GM19438 (cell line): Measurements from ENCODE around the gene BCL2A1.
A peak's percentile ranks its signal among the peaks of the same experiment; 100 is the strongest.
"Not testable (repeated sequence)": the region's sequence is repeated elsewhere in the genome, so short reads cannot be mapped to it uniquely, and the experiment has no call there.

Experiments used
- ATAC-seq: cut with Tn5 transposase; IDR thresholded peaks from one replicate; pipeline ENCODE4 v1.9.1; 2021; ENCODE audit warnings: low read depth; ENCODE audit not compliant: unreplicated experiment

The BCL2A1 gene

DNA sequence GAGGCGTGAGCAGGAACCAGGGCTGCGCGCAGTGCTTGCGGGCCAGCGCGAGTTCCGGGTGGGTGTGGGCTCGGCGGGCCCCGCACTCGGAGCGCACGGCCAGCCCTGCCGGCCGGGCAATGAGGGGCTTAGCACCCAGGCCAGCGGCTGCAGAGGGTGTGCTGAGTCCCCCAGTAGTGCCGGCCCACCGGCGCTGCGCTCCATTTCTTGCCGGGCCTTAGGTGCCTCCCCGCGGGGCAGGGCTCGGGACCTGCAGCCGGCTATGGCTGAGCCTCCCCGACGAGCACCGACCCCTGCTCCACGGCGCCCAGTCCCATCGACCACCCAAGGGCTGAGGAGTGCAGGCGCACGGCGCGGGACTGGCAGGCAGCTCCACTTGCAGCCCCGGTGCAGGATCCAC, 44.9 kb downstream of the BCL2A1 start:
- ATAC-seq: not testable (repeated sequence)

- ATAC-seq: no peak
Measured at GRCh38 chr15:79924379-79924778, 46.6 kb downstream of the BCL2A1 start.

GRCh38 chr15:79923515-79924169, 47.4 kb downstream of the BCL2A1 start:
- peak; percentile 95 for ATAC-seq

GRCh38 chr15:79923079-79923514, 47.9 kb downstream of the BCL2A1 start:
- peak; percentile 44 for ATAC-seq

DNA sequence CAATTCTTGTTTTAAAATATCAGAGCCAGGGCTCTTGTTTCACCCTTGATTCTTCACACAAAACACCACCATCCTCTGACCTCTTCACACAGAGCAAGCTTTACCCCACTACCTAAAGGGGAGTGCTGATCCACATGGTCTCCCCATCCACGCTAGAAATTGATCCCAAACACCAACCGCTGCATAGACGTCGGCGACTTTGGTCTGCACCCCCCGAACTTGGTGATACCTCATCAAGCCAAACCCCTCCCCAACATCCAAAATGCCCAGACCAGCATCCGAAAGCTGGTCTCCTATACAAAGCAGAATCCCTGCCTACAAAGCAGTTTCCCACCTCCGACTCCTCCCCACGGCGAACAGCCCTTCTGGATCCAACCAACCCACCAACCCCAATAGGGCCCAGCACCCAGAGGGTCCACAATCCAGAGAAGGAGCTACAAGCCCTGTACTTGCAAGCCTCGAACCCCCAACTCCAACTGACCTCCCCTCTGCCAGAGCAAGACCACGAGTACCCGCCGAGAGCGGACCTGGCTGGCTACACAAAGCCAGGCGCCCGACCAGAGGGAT, 48.4 kb downstream of the BCL2A1 start:
- peak; percentile 1 for ATAC-seq

GRCh38 chr15:79919749-79920511, 51.1 kb downstream of the BCL2A1 start:
- ATAC-seq: no peak

- no peak for ATAC-seq
Measured at GRCh38 chr15:79919090-79919748, 51.8 kb downstream of the BCL2A1 start.

- ATAC-seq: no peak
Measured at GRCh38 chr15:79918278-79918677, 52.7 kb downstream of the BCL2A1 start.

DNA sequence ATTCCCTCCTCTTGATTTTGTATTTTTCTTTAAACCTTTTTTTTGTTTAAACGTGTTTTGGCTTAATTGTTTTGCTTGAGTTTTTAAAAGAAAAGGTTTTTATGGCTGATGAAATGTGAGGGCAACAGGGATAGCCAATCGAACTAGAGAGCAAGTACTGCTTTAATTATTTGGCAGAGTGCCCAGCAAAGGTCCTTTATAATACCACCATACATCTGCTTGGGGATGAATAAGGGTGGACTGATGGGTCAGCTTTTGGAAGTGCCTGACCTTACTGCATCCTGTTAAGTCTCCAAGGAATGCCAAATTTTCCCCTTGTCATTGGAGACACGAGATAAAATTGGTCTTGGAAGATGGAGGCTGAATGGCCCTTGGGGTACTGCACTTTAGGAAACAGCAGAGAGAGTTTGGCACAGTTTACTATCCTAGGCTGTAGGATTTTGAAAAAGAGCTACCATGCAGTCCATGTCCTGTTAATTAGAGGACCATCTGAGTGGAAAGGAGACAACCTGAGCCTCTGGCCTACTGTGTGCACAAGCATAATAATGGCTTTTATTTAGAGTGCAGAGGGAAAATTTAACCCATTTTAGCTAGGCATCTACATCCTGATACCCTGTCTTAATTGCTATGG, 54.4 kb downstream of the BCL2A1 start:
- ATAC-seq: no peak

GRCh38 chr15:79915776-79916501, 55.1 kb downstream of the BCL2A1 start:
- not testable (repeated sequence) for ATAC-seq

DNA sequence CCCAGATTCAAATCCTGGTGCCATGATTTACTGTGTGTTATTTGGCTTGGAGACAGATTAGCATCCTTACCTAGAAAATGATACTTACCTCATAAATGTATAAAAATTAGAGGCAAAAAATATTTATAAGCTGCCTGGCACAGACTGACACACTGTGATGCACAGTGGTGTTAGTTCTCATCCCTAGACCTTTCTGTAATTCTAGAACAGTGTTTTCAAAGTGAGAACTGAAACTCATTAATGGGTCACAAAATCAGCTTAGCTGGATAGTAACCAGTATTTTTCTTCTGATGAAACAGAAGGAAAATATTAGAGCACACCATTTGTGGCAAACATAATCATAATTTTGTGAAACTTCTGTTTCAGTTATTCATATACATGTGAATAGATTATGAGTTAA, 56.3 kb downstream of the BCL2A1 start:
- no peak for ATAC-seq
